ENCODE measurements around the gene CLDN20. TPM values are rescaled to one million over a fixed set of nuclear protein-coding genes. Genes with fewer than 3 reads are reported as not detected.

Gene CLDN20
- total and polyA plus RNA-seq, 2 donors (not counting 3 experiments of a cell fraction or from before 2014, with no cell fraction given), result not detected

GRCh38 chr6:155310596-155310995 lies 46.8 kb downstream of the CLDN20 start:
- Histone ChIP-seq H3K27me3 (ENCODE audit: control insufficient read depth in 2 of 2, insufficient read depth in 2 of 2, low read length in 2 of 2) (no peaks in the 10 kb centered on the region), H3K9ac (replicated peaks; ENCODE audit: extremely low read depth, insufficient read depth, low read length) (peak overlapping the region; percentile 64), H3K4me3 (replicated peaks in 1 of 3; ENCODE audit: insufficient read depth in 1 of 3, low read depth in 1 of 3, low read length in 3 of 3) (peak overlapping the region in 1 of 3 experiments; percentile 27), H2AFZ (ENCODE audit: low read depth, low read length) (no peak overlapping the region), H3K27ac (ENCODE audit: insufficient read depth, low read depth, low read length) (peak overlapping the region; percentile 88), H4K20me1 (replicated peaks; ENCODE audit: control insufficient read depth, extremely low read depth, insufficient read depth, low read length) (no peaks in the 10 kb centered on the region), H3K9me3 (replicated peaks; ENCODE audit: control insufficient read depth, insufficient read depth, low read length) (no peaks in the 10 kb centered on the region), H3K4me2 (ENCODE audit: insufficient read depth, low read length) (peak overlapping the region; percentile 57), H3K9me1 (replicated peaks; ENCODE audit: control insufficient read depth, extremely low read depth, insufficient read depth, low read length) (no peaks in the 10 kb centered on the region), H3K4me1 (ENCODE audit: control insufficient read depth, extremely low read depth, insufficient read depth, low read length) (peaks cover 47% of the 10 kb centered on the region), H3K79me2 (ENCODE audit: control insufficient read depth, insufficient read depth, low read length) (peaks cover 49% of the 10 kb centered on the region), H3K36me3 (ENCODE audit: control insufficient read depth in 2 of 2, extremely low read depth in 1 of 2, insufficient read depth in 2 of 2, low read length in 2 of 2) (peaks cover 4 to 8% of the 10 kb centered on the region in 2 experiments)
- FAIRE-seq, result peak; percentile 42
- peak; percentile 66 for TF ChIP-seq JUN (IDR thresholded peaks at IDR 0.05; ENCODE audit: borderline replicate concordance, insufficient read depth, insufficient read length, low read depth)
- peak; percentile 92 for TF ChIP-seq FOS (IDR thresholded peaks at IDR 0.05; ENCODE audit: borderline replicate concordance, insufficient read depth, low read length)
- TF ChIP-seq MYC (IDR thresholded peaks at IDR 0.05; ENCODE audit: low read depth, low read length), result no peak
- intact Hi-C loops (cut with micrococcal nuclease), result loop anchor here (5.0 to 10.0 kb wide), 3 partner anchors 633 to 1837 kb away; no protein-coding TSS in a partner anchor
- no TSS peak for BruUV-seq (replicated peaks)
- peak; percentile 75 for DNase-seq (ENCODE audit: low read depth, low spot score)
- ChIA-PET POLR2A (no interaction called here), CTCF (interaction anchor here (0.8 to 2.6 kb wide), 9 partner anchors 12 to 635 kb away, joined by 3 to 13 read pairs (median 4); no protein-coding TSS in a partner anchor)
- dilution Hi-C loops (cut with MboI; ENCODE audit: extremely low pct_ligation_motif_present, low sequenced_read_pairs), result no loop called here

GRCh38 chr6:155311086-155311485 lies 47.3 kb downstream of the CLDN20 start:
- DNase-seq (ENCODE audit: low read depth, low spot score), result peak; percentile 88
- no TSS peak for BruUV-seq (replicated peaks)
- CTCF ChIA-PET, result interaction anchor here (0.8 to 2.6 kb wide), 9 partner anchors 12 to 635 kb away, joined by 3 to 13 read pairs (median 4); no protein-coding TSS in a partner anchor
- intact Hi-C loops (cut with micrococcal nuclease), result loop anchor here (5.0 to 10.0 kb wide), 3 partner anchors 634 to 1836 kb away; no protein-coding TSS in a partner anchor
- Histone ChIP-seq H3K36me3 (ENCODE audit: control insufficient read depth in 2 of 2, extremely low read depth in 1 of 2, insufficient read depth in 2 of 2, low read length in 2 of 2) (peaks cover 4 to 7% of the 10 kb centered on the region in 2 experiments), H3K79me2 (ENCODE audit: control insufficient read depth, insufficient read depth, low read length) (peaks cover 49% of the 10 kb centered on the region), H3K9ac (replicated peaks; ENCODE audit: extremely low read depth, insufficient read depth, low read length) (peak overlapping the region; percentile 64), H3K4me3 (replicated peaks in 1 of 3; ENCODE audit: insufficient read depth in 1 of 3, low read depth in 1 of 3, low read length in 3 of 3) (peak overlapping the region in 1 of 3 experiments; percentile 27), H3K9me3 (replicated peaks; ENCODE audit: control insufficient read depth, insufficient read depth, low read length) (no peaks in the 10 kb centered on the region), H4K20me1 (replicated peaks; ENCODE audit: control insufficient read depth, extremely low read depth, insufficient read depth, low read length) (no peaks in the 10 kb centered on the region), H3K27ac (ENCODE audit: insufficient read depth, low read depth, low read length) (peak overlapping the region; percentile 88), H3K27me3 (ENCODE audit: control insufficient read depth in 2 of 2, insufficient read depth in 2 of 2, low read length in 2 of 2) (no peaks in the 10 kb centered on the region), H2AFZ (ENCODE audit: low read depth, low read length) (peak overlapping the region; percentile 9), H3K4me2 (ENCODE audit: insufficient read depth, low read length) (peak overlapping the region; percentile 57), H3K4me1 (ENCODE audit: control insufficient read depth, extremely low read depth, insufficient read depth, low read length) (peaks cover 49% of the 10 kb centered on the region), H3K9me1 (replicated peaks; ENCODE audit: control insufficient read depth, extremely low read depth, insufficient read depth, low read length) (no peaks in the 10 kb centered on the region)
- TF ChIP-seq FOS (IDR thresholded peaks at IDR 0.05; ENCODE audit: borderline replicate concordance, insufficient read depth, low read length) (no peak), GATA2 (IDR thresholded peaks at IDR 0.05; ENCODE audit: insufficient read depth, insufficient read length, low read depth, low read length) (peak; percentile 45)
- POLR2A ChIA-PET, result no interaction called here
- dilution Hi-C loops (cut with MboI; ENCODE audit: extremely low pct_ligation_motif_present, low sequenced_read_pairs), result no loop called here
- FAIRE-seq, result no peak

Data from endothelial cell of umbilical vein (primary cell).